Measurements from ENCODE around the gene C16orf78.

DNA sequence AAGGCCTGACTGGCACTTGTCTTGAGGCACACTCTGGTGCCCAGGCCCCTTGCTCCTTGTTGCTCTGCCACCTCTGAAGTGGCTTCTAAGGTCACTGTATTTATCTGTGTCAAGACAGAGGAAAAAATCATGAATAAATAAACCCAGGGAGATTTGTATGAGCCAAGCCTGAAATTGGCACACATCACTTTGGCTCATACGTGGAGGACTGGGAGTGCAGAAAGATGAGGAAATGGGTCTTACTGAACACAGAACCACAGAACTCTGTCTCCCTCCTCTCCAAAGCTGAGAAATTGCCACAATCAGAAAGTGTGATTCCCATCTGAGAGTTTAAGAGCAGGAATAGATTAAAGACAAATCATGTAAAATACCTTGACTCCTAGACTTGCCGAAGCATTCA lies 27.1 kb upstream of the C16orf78 start:
- no peak for TF ChIP-seq POLR2AphosphoS5 (IDR thresholded peaks at IDR 0.05)
- TF ChIP-seq, protein P1, sequence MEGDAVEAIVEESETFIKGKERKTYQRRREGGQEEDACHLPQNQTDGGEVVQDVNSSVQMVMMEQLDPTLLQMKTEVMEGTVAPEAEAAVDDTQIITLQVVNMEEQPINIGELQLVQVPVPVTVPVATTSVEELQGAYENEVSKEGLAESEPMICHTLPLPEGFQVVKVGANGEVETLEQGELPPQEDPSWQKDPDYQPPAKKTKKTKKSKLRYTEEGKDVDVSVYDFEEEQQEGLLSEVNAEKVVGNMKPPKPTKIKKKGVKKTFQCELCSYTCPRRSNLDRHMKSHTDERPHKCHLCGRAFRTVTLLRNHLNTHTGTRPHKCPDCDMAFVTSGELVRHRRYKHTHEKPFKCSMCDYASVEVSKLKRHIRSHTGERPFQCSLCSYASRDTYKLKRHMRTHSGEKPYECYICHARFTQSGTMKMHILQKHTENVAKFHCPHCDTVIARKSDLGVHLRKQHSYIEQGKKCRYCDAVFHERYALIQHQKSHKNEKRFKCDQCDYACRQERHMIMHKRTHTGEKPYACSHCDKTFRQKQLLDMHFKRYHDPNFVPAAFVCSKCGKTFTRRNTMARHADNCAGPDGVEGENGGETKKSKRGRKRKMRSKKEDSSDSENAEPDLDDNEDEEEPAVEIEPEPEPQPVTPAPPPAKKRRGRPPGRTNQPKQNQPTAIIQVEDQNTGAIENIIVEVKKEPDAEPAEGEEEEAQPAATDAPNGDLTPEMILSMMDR (IDR thresholded peaks at IDR 0.05), result no peak
- TF ChIP-seq POLR2A (IDR thresholded peaks at IDR 0.05), result no peak
